Measurements from ENCODE around the gene HRNR.
"Not testable (repeated sequence)": the region's sequence is repeated elsewhere in the genome, so short reads cannot be mapped to it uniquely, and the experiment has no call there.

DNA sequence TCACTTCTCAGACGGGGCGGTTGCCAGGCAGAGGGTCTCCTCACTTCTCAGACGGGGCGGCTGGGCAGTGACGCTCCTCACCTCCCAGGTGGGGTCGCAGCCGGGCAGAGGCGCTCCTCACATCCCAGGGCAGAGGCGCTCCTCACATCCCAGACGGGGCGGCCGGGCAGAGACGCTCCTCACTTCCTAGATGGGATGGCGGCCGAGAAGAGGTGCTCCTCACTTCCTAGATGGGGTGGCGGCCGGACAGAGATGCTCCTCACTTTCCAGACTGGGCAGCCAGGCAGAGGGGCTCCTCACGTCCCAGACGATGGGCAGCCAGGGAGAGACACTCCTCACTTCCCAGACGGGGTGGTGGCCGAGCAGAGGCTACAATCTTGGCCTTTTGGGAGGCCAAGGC lies 32.4 kb upstream of the HRNR start:
- TF ChIP-seq, protein P1, sequence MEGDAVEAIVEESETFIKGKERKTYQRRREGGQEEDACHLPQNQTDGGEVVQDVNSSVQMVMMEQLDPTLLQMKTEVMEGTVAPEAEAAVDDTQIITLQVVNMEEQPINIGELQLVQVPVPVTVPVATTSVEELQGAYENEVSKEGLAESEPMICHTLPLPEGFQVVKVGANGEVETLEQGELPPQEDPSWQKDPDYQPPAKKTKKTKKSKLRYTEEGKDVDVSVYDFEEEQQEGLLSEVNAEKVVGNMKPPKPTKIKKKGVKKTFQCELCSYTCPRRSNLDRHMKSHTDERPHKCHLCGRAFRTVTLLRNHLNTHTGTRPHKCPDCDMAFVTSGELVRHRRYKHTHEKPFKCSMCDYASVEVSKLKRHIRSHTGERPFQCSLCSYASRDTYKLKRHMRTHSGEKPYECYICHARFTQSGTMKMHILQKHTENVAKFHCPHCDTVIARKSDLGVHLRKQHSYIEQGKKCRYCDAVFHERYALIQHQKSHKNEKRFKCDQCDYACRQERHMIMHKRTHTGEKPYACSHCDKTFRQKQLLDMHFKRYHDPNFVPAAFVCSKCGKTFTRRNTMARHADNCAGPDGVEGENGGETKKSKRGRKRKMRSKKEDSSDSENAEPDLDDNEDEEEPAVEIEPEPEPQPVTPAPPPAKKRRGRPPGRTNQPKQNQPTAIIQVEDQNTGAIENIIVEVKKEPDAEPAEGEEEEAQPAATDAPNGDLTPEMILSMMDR (conservative IDR thresholded peaks at IDR 0.05 in 1 of 2, IDR thresholded peaks at IDR 0.05 in 1 of 2; ENCODE audit: extremely low read depth in 1 of 2, insufficient read depth in 1 of 2, low read depth in 1 of 2, low read length in 2 of 2) = not testable (repeated sequence)
- TF ChIP-seq EZH2 (IDR thresholded peaks at IDR 0.05; ENCODE audit: borderline replicate concordance, low read length) = not testable (repeated sequence)
